Trophoblast cell (in vitro differentiated cells and primary cell): ENCODE measurements around the gene TNFRSF25.

Experiments used
- DNase-seq, 2 donors: peaks; one replicate each; pipeline ENCODE4 v3.0.0-alpha.2; 2016
- H2AFZ ChIP-seq: 2 replicates; pipeline ENCODE4 v1.6.1; 2013; ENCODE audit warnings: low read length, moderate library complexity, mild to moderate bottlenecking; ENCODE audit not compliant: insufficient read depth, poor library complexity
- H2AK5ac ChIP-seq: 2 replicates; pipeline ENCODE4 v1.6.1; 2013; ENCODE audit warnings: mild to moderate bottlenecking, low read length
- H2BK120ac ChIP-seq: 2 replicates; pipeline ENCODE4 v1.6.1; 2013; ENCODE audit warnings: low read length, mild to moderate bottlenecking, moderate library complexity; ENCODE audit not compliant: insufficient read depth, poor library complexity
- H2BK12ac ChIP-seq: 2 replicates; pipeline ENCODE4 v1.6.1; 2013; ENCODE audit warnings: mild to moderate bottlenecking, low read length, moderate library complexity
- H2BK5ac ChIP-seq: 2 replicates; pipeline ENCODE4 v1.6.1; 2013; ENCODE audit warnings: low read length, low read depth, moderate library complexity, mild to moderate bottlenecking; ENCODE audit not compliant: poor library complexity
- H3K14ac ChIP-seq: 2 replicates; pipeline ENCODE4 v1.6.1; 2013; ENCODE audit warnings: mild to moderate bottlenecking, low read length
- H3K18ac ChIP-seq: 2 replicates; pipeline ENCODE4 v1.6.1; 2013; ENCODE audit warnings: mild to moderate bottlenecking, low read length
- H3K23ac ChIP-seq: 2 replicates; pipeline ENCODE4 v1.6.1; 2013; ENCODE audit warnings: low read length
- H3K27ac ChIP-seq: 2 replicates; pipeline ENCODE4 v1.5.1; 2013; ENCODE audit warnings: low read depth, mild to moderate bottlenecking, inconsistent platforms, low read length, moderate library complexity
- H3K27me3 ChIP-seq: 2 replicates; pipeline ENCODE4 v1.6.1; 2013; ENCODE audit warnings: inconsistent platforms, mild to moderate bottlenecking, low read length, moderate library complexity; ENCODE audit not compliant: insufficient read depth
- H3K36me3 ChIP-seq, 2 experiments: 1 replicate in 1 of 2; 2 replicates in 1 of 2; pipeline ENCODE4 v1.6.1; 2013; ENCODE audit warnings: low read length in 2 of 2, mild to moderate bottlenecking in 2 of 2, moderate library complexity in 1 of 2; ENCODE audit not compliant: insufficient read depth in 2 of 2, control insufficient read depth in 1 of 2
- H3K4ac ChIP-seq: 2 replicates; pipeline ENCODE4 v1.6.1; 2013; ENCODE audit warnings: low read depth, mild to moderate bottlenecking, low read length, moderate library complexity
- H3K4me1 ChIP-seq, 2 experiments: 1 replicate in 1 of 2; 2 replicates in 1 of 2; pipeline ENCODE4 v1.6.1; 2013; ENCODE audit warnings: low read length in 2 of 2, mild to moderate bottlenecking in 2 of 2, moderate library complexity in 1 of 2; ENCODE audit not compliant: insufficient read depth in 2 of 2, control insufficient read depth in 1 of 2
- H3K4me2 ChIP-seq: 2 replicates; pipeline ENCODE4 v1.6.1; 2013; ENCODE audit warnings: inconsistent platforms, mild to moderate bottlenecking, low read length, moderate library complexity
- H3K4me3 ChIP-seq: 2 replicates; pipeline ENCODE4 v1.5.1; 2013; ENCODE audit warnings: mild to moderate bottlenecking, low read depth, low read length, inconsistent platforms
- H3K79me1 ChIP-seq: one replicate; pipeline ENCODE4 v1.6.1; 2013; ENCODE audit warnings: low read length
- H3K79me2 ChIP-seq: 2 replicates; pipeline ENCODE4 v1.6.1; 2013; ENCODE audit warnings: low read length, mild to moderate bottlenecking; ENCODE audit not compliant: control insufficient read depth, insufficient read depth, poor library complexity
- H3K9ac ChIP-seq: 2 replicates; pipeline ENCODE4 v1.6.1; 2013; ENCODE audit warnings: mild to moderate bottlenecking, low read length
- H3K9me3 ChIP-seq: 2 replicates; pipeline ENCODE4 v1.6.1; 2013; ENCODE audit warnings: low read depth, mild to moderate bottlenecking, control low read depth, inconsistent platforms, low read length; ENCODE audit not compliant: insufficient read depth
- H4K12ac ChIP-seq: 2 replicates; pipeline ENCODE4 v1.6.1; 2013; ENCODE audit warnings: low read depth, mild to moderate bottlenecking, low read length, moderate library complexity
- H4K8ac ChIP-seq: 2 replicates; pipeline ENCODE4 v1.6.1; 2013; ENCODE audit warnings: low read depth, mild to moderate bottlenecking, low read length, moderate library complexity
- H4K91ac ChIP-seq: one replicate; pipeline ENCODE4 v1.6.1; 2013; ENCODE audit warnings: low read depth, mild to moderate bottlenecking, low read length, moderate library complexity
- WGBS: extraction: QIAGEN DNeasy Blood & Tissue Kit; methylation state at CpG from one replicate; pipeline ENCODE4 v1.1.7; 2013; ENCODE audit warnings: missing lambda C conversion rate; ENCODE audit not compliant: insufficient read length, insufficient coverage; ENCODE audit errors: extremely low coverage; 5-methylcytosine and 5-hydroxymethylcytosine counted together

Gene TNFRSF25

GRCh38 chr1:6481820-6482219 lies 15.8 kb upstream of the TNFRSF25 start:
- WGBS, result no CpG with 5 or more reads among the region's 5 CpGs

DNA sequence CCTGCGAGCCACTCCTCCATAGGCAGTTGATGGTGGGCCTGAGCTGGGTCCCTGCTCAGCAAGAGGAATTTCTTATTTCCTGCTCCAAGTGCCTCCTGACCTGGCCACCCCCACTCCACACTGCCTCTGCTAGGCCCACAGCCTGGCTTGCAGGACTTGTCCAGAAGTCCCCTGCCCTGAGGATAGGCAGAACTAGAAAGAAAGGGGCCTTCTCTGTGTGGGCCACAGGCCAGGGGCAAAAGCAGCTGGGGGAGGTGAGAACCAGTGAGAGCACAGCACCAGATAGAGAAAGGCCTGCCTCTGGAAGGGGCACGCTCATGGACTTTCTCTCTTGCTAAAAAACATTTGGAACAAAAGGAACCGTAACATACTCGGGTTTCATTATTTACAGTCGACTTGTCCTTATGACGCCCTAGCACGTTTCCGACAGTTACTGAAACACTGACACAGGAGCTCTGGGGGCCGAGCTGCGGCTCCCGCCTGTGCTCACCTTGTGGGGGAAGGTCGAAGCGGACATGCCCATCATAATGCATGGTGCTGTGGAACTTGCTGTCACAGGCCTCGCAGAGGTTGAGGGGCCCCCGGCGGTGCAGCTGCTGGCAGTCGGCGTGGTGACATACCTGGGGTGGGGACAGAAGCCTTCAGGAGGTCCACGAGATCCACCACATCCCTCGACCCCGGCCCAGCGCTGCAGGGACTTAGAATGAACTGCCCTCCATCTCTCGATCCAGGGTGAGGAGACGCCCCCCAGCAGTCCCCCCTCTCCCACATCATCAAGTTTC lies 11.3 kb upstream of the TNFRSF25 start:
- H3K27me3 ChIP-seq, result no peaks in the 10 kb centered on the region
- no peak overlapping the region for H3K27ac ChIP-seq
- H3K4ac ChIP-seq, result no peak overlapping the region
- no CpG with 5 or more reads among the region's 24 CpGs for WGBS
- H3K79me2 ChIP-seq, result no peaks in the 10 kb centered on the region
- no peak overlapping the region for H3K4me2 ChIP-seq
- H3K23ac ChIP-seq, result no peak overlapping the region
- H3K79me1 ChIP-seq, result no peaks in the 10 kb centered on the region
- no peak overlapping the region for H3K18ac ChIP-seq
- H4K91ac ChIP-seq, result no peak overlapping the region
- no peak overlapping the region for H4K12ac ChIP-seq
- no peak overlapping the region for H2BK12ac ChIP-seq
- H3K14ac ChIP-seq, result no peak overlapping the region
- H2BK5ac ChIP-seq, result no peak overlapping the region
- H3K36me3 ChIP-seq, result peaks cover 45 to 52% of the 10 kb centered on the region in 2 experiments
- H3K9me3 ChIP-seq, result no peaks in the 10 kb centered on the region
- H3K4me1 ChIP-seq, result peaks cover 6 to 8% of the 10 kb centered on the region in 2 experiments
- DNase-seq, result no peak
- no peak overlapping the region for H4K8ac ChIP-seq
- no peak overlapping the region for H3K9ac ChIP-seq
- H2AK5ac ChIP-seq, result no peak overlapping the region
- no peak overlapping the region for H3K4me3 ChIP-seq
- no peak overlapping the region for H2BK120ac ChIP-seq
- H2AFZ ChIP-seq, result no peak overlapping the region

More at GRCh38 chr1:6481820-6482219, 15.8 kb upstream of the TNFRSF25 start:
- Histone ChIP-seq H3K9ac (no peak overlapping the region), H2AFZ (no peak overlapping the region), H3K23ac (no peak overlapping the region), H3K4me3 (no peak overlapping the region), H4K12ac (no peak overlapping the region), H2BK12ac (no peak overlapping the region), H3K27ac (no peak overlapping the region), H3K4me2 (no peak overlapping the region), H3K79me2 (peaks cover 6% of the 10 kb centered on the region), H3K36me3 (peaks cover 22 to 26% of the 10 kb centered on the region in 2 experiments), H3K27me3 (no peaks in the 10 kb centered on the region), H3K18ac (peak overlapping the region; percentile 59), H4K8ac (no peak overlapping the region), H3K9me3 (no peaks in the 10 kb centered on the region), H4K91ac (no peak overlapping the region), H3K4me1 (peaks cover 21 to 25% of the 10 kb centered on the region in 2 experiments), H2AK5ac (no peak overlapping the region), H2BK120ac (no peak overlapping the region), H3K79me1 (peaks cover 13% of the 10 kb centered on the region), H3K4ac (no peak overlapping the region), H2BK5ac (no peak overlapping the region), H3K14ac (no peak overlapping the region)
- no peak for DNase-seq

- Histone ChIP-seq H3K79me1 (no peaks in the 10 kb centered on the region), H3K4ac (no peak overlapping the region), H2BK12ac (no peak overlapping the region), H3K27ac (no peak overlapping the region), H3K4me2 (no peak overlapping the region), H3K9me3 (no peaks in the 10 kb centered on the region), H3K4me3 (no peak overlapping the region), H4K12ac (no peak overlapping the region), H2BK5ac (no peak overlapping the region), H3K9ac (no peak overlapping the region), H2AK5ac (no peak overlapping the region), H2AFZ (no peak overlapping the region), H3K27me3 (no peaks in the 10 kb centered on the region), H3K36me3 (peaks cover 52 to 56% of the 10 kb centered on the region in 2 experiments), H4K8ac (no peak overlapping the region), H3K18ac (no peak overlapping the region), H3K79me2 (no peaks in the 10 kb centered on the region), H3K4me1 (peaks cover 6 to 8% of the 10 kb centered on the region in 2 experiments), H4K91ac (no peak overlapping the region), H3K14ac (no peak overlapping the region), H2BK120ac (no peak overlapping the region), H3K23ac (no peak overlapping the region)
- no peak for DNase-seq
- WGBS, result no CpG with 5 or more reads among the region's 5 CpGs
Observed at GRCh38 chr1:6476483-6476882, 10.5 kb upstream of the TNFRSF25 start.

DNA sequence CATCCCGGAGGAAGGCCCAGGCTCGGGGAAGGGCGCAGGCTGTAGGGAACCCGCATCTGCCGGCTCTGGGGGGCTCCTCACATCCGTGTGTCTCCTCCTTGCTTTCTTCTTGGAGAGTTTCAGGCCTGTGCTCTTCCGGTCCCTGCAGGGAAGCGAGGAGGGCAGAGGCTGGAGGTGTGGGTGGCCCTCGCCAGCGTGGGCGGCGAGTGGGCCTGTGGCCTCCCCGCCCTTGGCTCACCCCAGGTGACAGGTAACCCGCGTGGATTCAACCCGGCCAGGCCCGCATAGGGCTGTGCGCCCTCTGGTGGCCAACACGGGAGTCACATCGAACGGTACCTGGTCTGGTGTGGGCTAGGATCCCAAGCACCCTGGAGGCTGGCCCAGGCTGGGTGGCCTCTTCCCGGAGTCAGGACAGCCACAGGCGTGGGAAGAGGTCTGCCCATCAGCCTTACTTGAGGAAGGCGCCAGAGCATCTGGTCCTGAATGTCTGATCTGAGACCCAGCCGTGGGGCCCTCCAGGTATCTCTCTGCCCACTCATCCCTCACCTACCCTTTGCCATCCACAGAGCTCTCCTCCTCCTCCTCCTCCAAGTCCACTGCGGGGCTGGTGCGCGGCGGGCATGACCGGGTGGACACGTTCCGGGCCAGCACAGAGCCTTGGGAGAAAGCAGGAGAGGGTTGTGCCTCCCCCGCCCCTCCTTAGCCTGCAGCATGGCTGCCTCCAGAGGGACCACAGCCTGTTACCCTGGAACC lies 9.6 kb upstream of the TNFRSF25 start:
- DNase-seq, result peak; percentile 63 to 86
- H2AFZ ChIP-seq, result no peak overlapping the region

More for the DNA sequence above, 9.6 kb upstream of the TNFRSF25 start:
- Histone ChIP-seq H3K27me3 (no peaks in the 10 kb centered on the region), H3K18ac (no peak overlapping the region), H3K4ac (no peak overlapping the region), H3K14ac (no peak overlapping the region), H4K12ac (no peak overlapping the region), H2BK5ac (no peak overlapping the region), H3K9ac (no peak overlapping the region), H3K4me3 (no peak overlapping the region), H4K8ac (no peak overlapping the region), H2BK120ac (no peak overlapping the region), H4K91ac (no peak overlapping the region), H3K23ac (no peak overlapping the region), H3K79me1 (no peaks in the 10 kb centered on the region), H3K27ac (no peak overlapping the region), H2BK12ac (no peak overlapping the region), H3K4me1 (peaks cover 6 to 8% of the 10 kb centered on the region in 2 experiments), H2AK5ac (no peak overlapping the region), H3K4me2 (no peak overlapping the region), H3K79me2 (no peaks in the 10 kb centered on the region), H3K36me3 (peaks cover 56 to 61% of the 10 kb centered on the region in 2 experiments), H3K9me3 (peaks cover 2% of the 10 kb centered on the region)
- no CpG with 5 or more reads among the region's 33 CpGs for WGBS
